Stomach smooth muscle (tissue), 2 donors: ENCODE measurements around the gene RPS6KC1.

Experiments used
- H3K27ac ChIP-seq: one replicate; pipeline ENCODE4 v1.7.0; 2013; ENCODE audit warnings: mild to moderate bottlenecking, low read length, inconsistent platforms
- H3K27me3 ChIP-seq, 2 donors: one replicate each; pipeline ENCODE4 v1.7.0; 2013; ENCODE audit warnings: low read length in 2 of 2; ENCODE audit not compliant: insufficient read depth in 2 of 2, control insufficient read depth in 1 of 2
- H3K36me3 ChIP-seq, 2 donors: one replicate each; pipeline ENCODE4 v1.7.0; 2013; ENCODE audit warnings: low read length in 2 of 2; ENCODE audit not compliant: control insufficient read depth in 2 of 2, insufficient read depth in 2 of 2
- H3K4me1 ChIP-seq: one replicate; pipeline ENCODE4 v1.7.0; 2013; ENCODE audit warnings: low read length; ENCODE audit not compliant: control insufficient read depth, insufficient read depth
- H3K4me3 ChIP-seq, 2 donors: one replicate each; pipeline ENCODE4 v1.7.0; 2013; ENCODE audit warnings: low read length in 2 of 2
- H3K9ac ChIP-seq, 2 donors: one replicate each; pipeline ENCODE4 v1.7.0; 2013; ENCODE audit warnings: low read length in 2 of 2, mild to moderate bottlenecking in 1 of 2
- H3K9me3 ChIP-seq, 2 donors: one replicate each; pipeline ENCODE4 v1.7.0; 2013; ENCODE audit warnings: low read length in 2 of 2; ENCODE audit not compliant: control insufficient read depth in 2 of 2
- donor health status: healthy.
- donor health status: Pancreatic carcinoma.

RPS6KC1 gene

DNA sequence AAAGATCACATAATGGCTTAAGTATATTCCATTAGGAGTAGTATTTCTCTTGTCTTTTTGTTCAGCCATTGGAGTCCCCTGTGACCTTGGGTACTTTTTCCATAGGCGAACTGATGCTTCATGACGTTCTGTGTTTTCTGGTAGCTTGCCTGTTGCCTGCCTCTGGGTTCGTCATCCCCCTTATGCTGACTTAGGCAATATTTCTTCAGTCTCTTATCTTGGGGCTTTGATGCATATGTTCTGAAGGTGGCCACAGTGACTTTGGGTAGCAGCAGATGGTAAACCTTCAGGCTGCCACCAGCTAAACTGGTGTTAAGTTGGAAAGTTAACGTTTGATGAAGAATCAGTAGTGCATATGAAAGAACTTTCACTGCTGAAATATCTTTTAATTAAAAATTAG lies 170.2 kb downstream of the RPS6KC1 start:
- no peak overlapping the region for H3K4me3 ChIP-seq
- no peaks in the 10 kb centered on the region for H3K36me3 ChIP-seq
- H3K27me3 ChIP-seq = no peaks in the 10 kb centered on the region
- H3K4me1 ChIP-seq = no peaks in the 10 kb centered on the region
- H3K9ac ChIP-seq = no peak overlapping the region
- no peak overlapping the region for H3K27ac ChIP-seq
- no peaks in the 10 kb centered on the region for H3K9me3 ChIP-seq

DNA sequence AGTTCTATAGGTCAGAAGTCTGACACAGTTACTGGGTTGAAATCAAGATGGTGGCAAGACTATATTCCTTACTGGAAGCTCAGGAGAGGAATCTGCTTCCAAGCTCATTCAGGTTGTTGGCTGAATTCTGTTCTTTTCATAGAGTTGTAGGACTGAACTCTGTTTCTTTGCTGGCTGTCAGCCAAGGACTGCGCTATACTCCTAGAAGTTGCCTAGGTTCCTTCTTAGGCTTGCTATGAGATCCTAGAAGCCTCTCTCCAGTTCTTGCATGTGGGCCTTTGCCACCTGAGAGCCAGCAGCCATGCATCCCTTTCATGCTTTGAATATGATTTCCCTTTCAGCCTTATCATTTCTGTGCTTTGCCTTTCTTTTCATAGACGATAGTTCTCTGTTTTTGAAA lies 176.4 kb downstream of the RPS6KC1 start:
- H3K9ac ChIP-seq = no peak overlapping the region
- H3K4me3 ChIP-seq = no peak overlapping the region
- peaks cover 0 to 7% of the 10 kb centered on the region in 2 donors for H3K36me3 ChIP-seq
- H3K4me1 ChIP-seq = no peaks in the 10 kb centered on the region
- no peaks in the 10 kb centered on the region for H3K27me3 ChIP-seq
- H3K9me3 ChIP-seq = no peaks in the 10 kb centered on the region
- H3K27ac ChIP-seq = no peak overlapping the region

GRCh38 chr1:213231795-213232231 lies 180.8 kb downstream of the RPS6KC1 start:
- H3K4me1 ChIP-seq = no peaks in the 10 kb centered on the region
- no peak overlapping the region for H3K27ac ChIP-seq
- no peak overlapping the region for H3K4me3 ChIP-seq
- peaks cover 0 to 10% of the 10 kb centered on the region in 2 donors for H3K36me3 ChIP-seq
- no peaks in the 10 kb centered on the region for H3K9me3 ChIP-seq
- no peaks in the 10 kb centered on the region for H3K27me3 ChIP-seq
- no peak overlapping the region for H3K9ac ChIP-seq

DNA sequence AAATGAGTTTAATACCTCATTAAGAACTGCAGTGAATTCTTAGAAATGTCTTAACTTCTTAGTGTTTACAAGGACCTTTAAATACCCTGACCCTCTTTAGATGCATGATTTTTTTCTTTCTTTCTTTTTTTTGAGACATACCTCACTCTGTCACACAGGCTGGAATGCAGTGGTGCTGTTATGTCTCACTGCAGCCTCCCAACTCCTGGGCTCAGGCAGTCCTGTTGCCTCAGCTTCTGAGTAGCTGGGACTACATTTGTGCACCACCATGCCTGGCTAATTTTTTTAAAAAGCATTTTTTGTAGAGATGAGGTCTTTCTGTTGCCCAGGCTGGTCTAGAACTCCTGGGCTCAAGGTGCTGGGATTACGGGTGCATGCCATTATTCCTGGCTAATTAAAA lies 191.8 kb downstream of the RPS6KC1 start:
- H3K27me3 ChIP-seq = no peaks in the 10 kb centered on the region
- H3K4me1 ChIP-seq = no peaks in the 10 kb centered on the region
- H3K36me3 ChIP-seq = peaks cover 5% of the 10 kb centered on the region in 2 donors
- H3K27ac ChIP-seq = no peak overlapping the region
- no peaks in the 10 kb centered on the region for H3K9me3 ChIP-seq
- H3K9ac ChIP-seq = no peak overlapping the region
- no peak overlapping the region for H3K4me3 ChIP-seq

GRCh38 chr1:213244664-213245091 lies 193.6 kb downstream of the RPS6KC1 start:
- no peak overlapping the region for H3K9ac ChIP-seq
- peaks cover 5% of the 10 kb centered on the region in 2 donors for H3K36me3 ChIP-seq
- H3K27ac ChIP-seq = no peak overlapping the region
- H3K27me3 ChIP-seq = no peaks in the 10 kb centered on the region
- no peaks in the 10 kb centered on the region for H3K4me1 ChIP-seq
- H3K9me3 ChIP-seq = no peaks in the 10 kb centered on the region
- no peak overlapping the region for H3K4me3 ChIP-seq

- H3K4me1 ChIP-seq = no peaks in the 10 kb centered on the region
- H3K27ac ChIP-seq = no peak overlapping the region
- H3K36me3 ChIP-seq = peaks cover 5% of the 10 kb centered on the region in 2 donors
- H3K9me3 ChIP-seq = no peaks in the 10 kb centered on the region
- no peaks in the 10 kb centered on the region for H3K27me3 ChIP-seq
- H3K9ac ChIP-seq = no peak overlapping the region
- H3K4me3 ChIP-seq = no peak overlapping the region
Observed at GRCh38 chr1:213245260-213245910, 194.3 kb downstream of the RPS6KC1 start.

- H3K27ac ChIP-seq = no peak overlapping the region
- no peaks in the 10 kb centered on the region for H3K27me3 ChIP-seq
- no peaks in the 10 kb centered on the region for H3K36me3 ChIP-seq
- no peaks in the 10 kb centered on the region for H3K4me1 ChIP-seq
- no peak overlapping the region for H3K4me3 ChIP-seq
- H3K9me3 ChIP-seq = no peaks in the 10 kb centered on the region
- no peak overlapping the region for H3K9ac ChIP-seq
Observed at GRCh38 chr1:213247038-213247437, 196.0 kb downstream of the RPS6KC1 start.

- Histone ChIP-seq H3K9me3 (no peaks in the 10 kb centered on the region), H3K9ac (no peak overlapping the region), H3K27ac (no peak overlapping the region), H3K4me3 (no peak overlapping the region), H3K36me3 (no peaks in the 10 kb centered on the region), H3K4me1 (no peaks in the 10 kb centered on the region), H3K27me3 (no peaks in the 10 kb centered on the region)
Observed at GRCh38 chr1:213249395-213249794, 198.4 kb downstream of the RPS6KC1 start.

- Histone ChIP-seq H3K27ac (no peak overlapping the region), H3K4me3 (no peak overlapping the region), H3K27me3 (no peaks in the 10 kb centered on the region), H3K9ac (no peak overlapping the region), H3K4me1 (no peaks in the 10 kb centered on the region), H3K36me3 (no peaks in the 10 kb centered on the region), H3K9me3 (no peaks in the 10 kb centered on the region)
Observed at GRCh38 chr1:213250041-213250440, 199.0 kb downstream of the RPS6KC1 start.

DNA sequence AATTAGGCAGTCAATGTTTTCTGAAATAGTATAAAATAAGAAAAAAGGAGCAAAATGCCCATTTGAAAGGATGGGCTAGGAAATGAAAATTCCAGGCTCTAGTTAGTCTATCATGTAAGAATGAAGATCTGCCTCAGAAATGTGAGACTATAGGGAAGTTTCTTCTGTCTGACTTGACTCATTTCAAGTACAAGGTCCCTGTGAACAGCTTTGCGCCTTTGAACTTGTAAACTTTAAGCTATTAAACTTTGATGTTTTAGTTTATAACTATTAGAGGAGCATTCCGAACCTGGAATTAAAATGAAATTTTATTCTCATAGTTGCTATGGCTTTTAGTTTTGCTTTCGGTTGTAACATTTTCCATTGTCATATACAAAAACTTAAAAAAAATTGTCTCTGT lies 199.4 kb downstream of the RPS6KC1 start:
- Histone ChIP-seq H3K9me3 (no peaks in the 10 kb centered on the region), H3K36me3 (no peaks in the 10 kb centered on the region), H3K27ac (no peak overlapping the region), H3K27me3 (no peaks in the 10 kb centered on the region), H3K4me1 (no peaks in the 10 kb centered on the region), H3K9ac (no peak overlapping the region), H3K4me3 (no peak overlapping the region)

- Histone ChIP-seq H3K4me1 (no peaks in the 10 kb centered on the region), H3K27ac (no peak overlapping the region), H3K4me3 (no peak overlapping the region), H3K9me3 (no peaks in the 10 kb centered on the region), H3K27me3 (no peaks in the 10 kb centered on the region), H3K36me3 (no peaks in the 10 kb centered on the region), H3K9ac (no peak overlapping the region)
Observed at GRCh38 chr1:213251972-213252371, 200.9 kb downstream of the RPS6KC1 start.
